Measurements from ENCODE around the gene GPHA2. TPM values are rescaled to one million over a fixed set of nuclear protein-coding genes. Genes with fewer than 3 reads are reported as not detected.

The GPHA2 gene
- total RNA-seq, 4 donors from 2014 or later: not detected

DNA sequence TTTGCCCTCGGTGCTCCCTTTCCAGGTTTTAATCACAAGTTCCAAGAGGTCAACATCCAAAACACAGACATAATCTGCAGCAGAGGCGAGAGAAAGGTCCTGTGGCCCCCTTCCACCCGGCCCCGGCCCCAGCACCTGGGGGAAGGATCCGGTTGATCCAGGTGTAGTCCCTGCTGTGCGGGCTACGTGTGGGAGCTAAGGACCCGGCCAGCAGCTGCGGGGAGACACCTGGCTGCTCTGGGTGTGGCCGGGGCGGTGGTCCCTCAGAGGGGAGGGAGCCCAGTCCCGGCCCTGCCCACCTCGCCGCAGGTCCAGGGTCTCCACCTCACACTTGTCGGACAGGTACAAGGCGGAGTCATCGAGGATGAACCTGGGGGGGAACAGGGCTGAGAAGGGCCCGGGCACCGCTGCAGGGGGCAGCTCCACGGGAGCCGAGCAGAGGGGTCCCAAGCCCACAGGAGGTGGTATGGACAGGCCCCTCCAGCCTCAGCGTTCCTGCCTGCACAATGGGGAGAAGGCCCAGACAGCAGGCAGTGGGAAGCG, 32.3 kb downstream of the GPHA2 start:
- no peak for DNase-seq (ENCODE audit: extremely low spot score)
- WGBS: 93% methylated on average over 5 of the region's 23 CpGs
- intact Hi-C loops (cut with DNase I): no loop called here
- Histone ChIP-seq H3K4me1 (no peaks in the 10 kb centered on the region), H3K36me3 (peaks cover 62 to 99% (median 97%) of the 10 kb centered on the region in 4 donors), H3K27ac (replicated peaks in 1 of 4) (no peak overlapping the region), H3K4me3 (no peak overlapping the region), H3K9me3 (no peaks in the 10 kb centered on the region), H3K27me3 (no peaks in the 10 kb centered on the region)
- TF ChIP-seq POLR2AphosphoS5 (IDR thresholded peaks at IDR 0.05) (no peak), POLR2A (IDR thresholded peaks at IDR 0.05; ENCODE audit: low read depth) (no peak), EP300 (IDR thresholded peaks at IDR 0.05) (no peak)
- TF ChIP-seq, protein P1, sequence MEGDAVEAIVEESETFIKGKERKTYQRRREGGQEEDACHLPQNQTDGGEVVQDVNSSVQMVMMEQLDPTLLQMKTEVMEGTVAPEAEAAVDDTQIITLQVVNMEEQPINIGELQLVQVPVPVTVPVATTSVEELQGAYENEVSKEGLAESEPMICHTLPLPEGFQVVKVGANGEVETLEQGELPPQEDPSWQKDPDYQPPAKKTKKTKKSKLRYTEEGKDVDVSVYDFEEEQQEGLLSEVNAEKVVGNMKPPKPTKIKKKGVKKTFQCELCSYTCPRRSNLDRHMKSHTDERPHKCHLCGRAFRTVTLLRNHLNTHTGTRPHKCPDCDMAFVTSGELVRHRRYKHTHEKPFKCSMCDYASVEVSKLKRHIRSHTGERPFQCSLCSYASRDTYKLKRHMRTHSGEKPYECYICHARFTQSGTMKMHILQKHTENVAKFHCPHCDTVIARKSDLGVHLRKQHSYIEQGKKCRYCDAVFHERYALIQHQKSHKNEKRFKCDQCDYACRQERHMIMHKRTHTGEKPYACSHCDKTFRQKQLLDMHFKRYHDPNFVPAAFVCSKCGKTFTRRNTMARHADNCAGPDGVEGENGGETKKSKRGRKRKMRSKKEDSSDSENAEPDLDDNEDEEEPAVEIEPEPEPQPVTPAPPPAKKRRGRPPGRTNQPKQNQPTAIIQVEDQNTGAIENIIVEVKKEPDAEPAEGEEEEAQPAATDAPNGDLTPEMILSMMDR (IDR thresholded peaks at IDR 0.05): no peak

DNA sequence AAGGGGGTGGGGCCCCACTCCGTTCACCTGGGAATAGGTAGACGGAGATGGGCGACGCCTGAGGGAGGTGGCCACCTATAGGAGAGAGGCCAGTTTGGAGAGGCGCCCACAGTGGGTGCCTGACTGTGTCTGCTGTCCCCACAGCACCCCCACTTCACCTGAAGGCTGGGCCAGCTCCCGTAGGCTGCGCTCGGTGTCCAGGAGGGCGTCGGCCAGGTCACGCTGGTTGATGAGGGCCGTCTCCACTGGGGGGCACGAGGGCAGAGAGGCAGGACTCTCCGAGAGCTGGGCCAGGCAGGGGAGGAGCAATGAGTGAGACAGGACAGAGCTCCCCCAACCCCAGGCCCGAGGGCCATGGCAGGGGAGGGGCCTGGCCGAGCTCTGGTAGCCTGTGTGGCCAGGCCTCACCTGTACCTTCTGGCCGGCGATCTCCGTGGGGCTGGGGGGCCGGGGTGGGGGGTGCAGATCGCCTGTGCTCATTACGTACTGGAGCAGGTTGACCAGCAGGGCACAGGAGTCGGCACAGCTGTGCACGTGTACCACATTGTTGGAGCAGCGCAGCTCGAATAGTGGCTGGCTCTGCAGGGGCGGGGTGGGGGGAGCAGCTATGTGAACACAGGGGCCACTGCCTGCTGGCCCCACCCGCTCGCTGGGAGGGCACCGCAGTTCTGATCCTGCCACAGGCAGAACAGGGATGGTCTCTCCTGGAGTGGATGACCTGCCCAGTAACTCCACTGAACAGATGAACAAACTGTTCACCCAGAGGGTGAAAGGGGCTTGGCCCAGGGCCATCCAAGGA, 33.4 kb downstream of the GPHA2 start:
- Histone ChIP-seq H3K4me1 (no peaks in the 10 kb centered on the region), H3K9me3 (no peaks in the 10 kb centered on the region), H3K27ac (replicated peaks in 1 of 4) (no peak overlapping the region), H3K4me3 (no peak overlapping the region), H3K27me3 (no peaks in the 10 kb centered on the region), H3K36me3 (peaks cover 63 to 99% (median 97%) of the 10 kb centered on the region in 4 donors)
- intact Hi-C loops (cut with DNase I): no loop called here
- 100% methylated on average over 7 of the region's 30 CpGs for WGBS
- TF ChIP-seq EP300 (IDR thresholded peaks at IDR 0.05) (no peak), POLR2AphosphoS5 (IDR thresholded peaks at IDR 0.05) (no peak), POLR2A (IDR thresholded peaks at IDR 0.05; ENCODE audit: low read depth) (no peak)
- TF ChIP-seq, protein P1 (IDR thresholded peaks at IDR 0.05): no peak
- no peak for DNase-seq (ENCODE audit: extremely low spot score)

DNA sequence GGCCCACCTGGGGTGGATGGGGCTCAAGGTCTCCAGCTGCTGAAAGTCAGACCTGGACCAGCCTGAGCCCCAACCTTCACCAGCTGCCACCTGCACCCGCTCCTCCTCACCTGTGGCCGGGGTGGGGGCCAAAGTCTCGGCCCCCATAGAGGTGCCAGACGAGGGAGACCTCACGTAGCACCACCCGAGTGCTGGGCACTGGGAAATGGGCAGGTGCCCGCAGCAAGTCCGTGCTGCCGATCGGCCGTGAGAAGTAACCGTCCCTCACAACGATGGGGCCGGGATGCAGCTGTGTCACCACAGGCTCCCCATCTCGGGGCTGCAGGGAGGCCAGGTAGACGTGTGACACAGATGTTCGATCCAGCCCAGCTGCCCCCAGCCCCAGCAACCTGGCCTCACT, 34.9 kb downstream of the GPHA2 start:
- TF ChIP-seq, protein P1 (IDR thresholded peaks at IDR 0.05): no peak
- TF ChIP-seq POLR2A (IDR thresholded peaks at IDR 0.05; ENCODE audit: low read depth) (no peak), POLR2AphosphoS5 (IDR thresholded peaks at IDR 0.05) (no peak), EP300 (IDR thresholded peaks at IDR 0.05) (no peak)
- intact Hi-C loops (cut with DNase I): no loop called here
- Histone ChIP-seq H3K4me1 (no peaks in the 10 kb centered on the region), H3K27me3 (no peaks in the 10 kb centered on the region), H3K36me3 (peaks cover 51 to 99% (median 96%) of the 10 kb centered on the region in 4 donors), H3K27ac (replicated peaks in 1 of 4) (no peak overlapping the region), H3K4me3 (no peak overlapping the region), H3K9me3 (no peaks in the 10 kb centered on the region)
- WGBS: 90% methylated on average over 16 of the region's 17 CpGs
- DNase-seq (ENCODE audit: extremely low spot score): no peak

DNA sequence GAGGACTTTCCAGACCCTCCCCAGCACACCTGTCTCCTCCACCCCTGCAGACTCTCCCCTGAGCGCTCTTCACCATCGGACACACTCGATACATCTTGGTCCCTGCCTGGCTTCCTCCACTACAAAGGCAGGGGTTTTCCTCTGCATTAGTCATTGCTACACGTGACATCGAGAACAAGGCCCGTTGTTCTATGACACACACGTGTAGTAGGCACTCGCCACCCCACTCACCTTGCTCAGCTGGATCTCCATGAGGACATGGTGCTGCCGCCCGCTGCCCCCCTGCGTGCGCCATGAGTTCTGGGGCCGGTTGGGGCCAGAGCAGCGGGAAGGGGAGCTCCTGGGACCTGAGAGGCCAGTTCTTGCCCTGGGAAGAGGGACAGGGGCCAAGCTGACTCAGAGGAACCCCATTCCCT, 35.4 kb downstream of the GPHA2 start:
- 87% methylated on average over 14 of the region's 14 CpGs for WGBS
- H3K4me1 ChIP-seq: no peaks in the 10 kb centered on the region
- no peak overlapping the region for H3K27ac ChIP-seq (replicated peaks in 1 of 4)
- no peak for DNase-seq (ENCODE audit: extremely low spot score)
- no peak for TF ChIP-seq EP300 (IDR thresholded peaks at IDR 0.05)
- TF ChIP-seq POLR2A (IDR thresholded peaks at IDR 0.05; ENCODE audit: low read depth): no peak
- TF ChIP-seq, protein P1 (IDR thresholded peaks at IDR 0.05): no peak
- TF ChIP-seq POLR2AphosphoS5 (IDR thresholded peaks at IDR 0.05): no peak
- H3K27me3 ChIP-seq: no peaks in the 10 kb centered on the region
- no peaks in the 10 kb centered on the region for H3K9me3 ChIP-seq
- H3K36me3 ChIP-seq: peaks cover 46 to 99% (median 94%) of the 10 kb centered on the region in 4 donors
- intact Hi-C loops (cut with DNase I): no loop called here
- no peak overlapping the region for H3K4me3 ChIP-seq

Measured in esophagus muscularis mucosa (tissue), 4 donors.